Measurements from ENCODE around the gene MGAT3. TPM values are rescaled to one million over a fixed set of nuclear protein-coding genes. Genes with fewer than 3 reads are reported as not detected.
A peak's percentile ranks its signal among the peaks of the same experiment; 100 is the strongest.

The MGAT3 gene
- total and polyA plus RNA-seq, 2 of the 8 experiments (the other 6 are each of a cell fraction or from before 2014, with no cell fraction given): 4.3 to 9.2 TPM

GRCh38 chr22:39528681-39529486, 72.1 kb downstream of the MGAT3 start:
- Histone ChIP-seq H3K4ac (replicated peaks; ENCODE audit: insufficient read length, low read depth, low read length) (no peak overlapping the region), H2AFZ (ENCODE audit: low read length) (no peak overlapping the region), H3K27me3 (replicated peaks in 1 of 4; ENCODE audit: control insufficient read depth in 3 of 4, extremely low read depth in 1 of 4, insufficient read depth in 3 of 4, low read length in 3 of 4) (no peaks in the 10 kb centered on the region), H3K23ac (ENCODE audit: insufficient read length) (no peak overlapping the region), H3K14ac (ENCODE audit: insufficient read length) (no peak overlapping the region), H3K56ac (replicated peaks; ENCODE audit: insufficient read length, low read depth, low read length) (no peak overlapping the region), H3K4me1 (replicated peaks in 1 of 4; ENCODE audit: control insufficient read depth in 3 of 4, insufficient read depth in 4 of 4, low read length in 3 of 4) (peaks cover 3 to 27% (median 11%) of the 10 kb centered on the region in 4 experiments), H2BK15ac (ENCODE audit: low read length) (no peak overlapping the region), H2BK120ac (replicated peaks; ENCODE audit: low read depth, low read length) (no peak overlapping the region), H2BK12ac (ENCODE audit: low read depth, low read length) (peak overlapping the region; percentile 39; the same call in 1 of the 2 replicates), H3K4me2 (ENCODE audit: insufficient read depth in 1 of 2, low read depth in 2 of 2, low read length in 2 of 2) (peak overlapping the region in 1 of 2 experiments; percentile 39; a peak in 1 of 4 replicates), H3K79me2 (ENCODE audit: control insufficient read depth in 1 of 2, insufficient read depth in 2 of 2, low read length in 2 of 2) (peaks cover 0 to 14% of the 10 kb centered on the region in 2 experiments; a peak in 2 of 4 replicates), H2BK20ac (ENCODE audit: low read length) (no peak overlapping the region), H3K9me3 (ENCODE audit: insufficient read depth in 2 of 2, low read depth in 1 of 2, low read length in 1 of 2) (no peaks in the 10 kb centered on the region), H2AK5ac (ENCODE audit: low read depth, low read length) (no peak overlapping the region), H3K18ac (ENCODE audit: extremely low read depth, low read length) (no peak overlapping the region), H3K36me3 (ENCODE audit: control insufficient read depth in 2 of 4, insufficient read depth in 4 of 4, low read length in 3 of 4) (peaks cover 7 to 17% (median 10%) of the 10 kb centered on the region in 4 experiments), H3K23me2 (ENCODE audit: low read depth, low read length) (peaks cover 6% of the 10 kb centered on the region), H4K91ac (replicated peaks; ENCODE audit: insufficient read length, low read length) (no peak overlapping the region), H3K4me3 (ENCODE audit: extremely low read depth in 1 of 4, insufficient read depth in 2 of 4, low read depth in 3 of 4, low read length in 4 of 4) (no peak overlapping the region), H2BK5ac (ENCODE audit: low read depth, low read length) (peak overlapping the region; percentile 24; the same call in 1 of the 2 replicates), H3K9ac (replicated peaks in 1 of 4; ENCODE audit: extremely low read depth in 1 of 4, low read depth in 3 of 4, low read length in 3 of 4) (no peak overlapping the region; a peak in 1 of 7 replicates), H3K79me1 (ENCODE audit: low read depth, low read length) (peaks cover 3% of the 10 kb centered on the region; the same call in 1 of the 2 replicates), H4K8ac (ENCODE audit: extremely low read depth, insufficient read depth, low read length) (no peak overlapping the region), H4K20me1 (replicated peaks in 1 of 2; ENCODE audit: control insufficient read depth in 1 of 2, insufficient read depth in 2 of 2, low read length in 2 of 2) (peaks cover 21 to 47% of the 10 kb centered on the region in 2 experiments), H4K5ac (ENCODE audit: insufficient read length, low read depth, low read length) (no peak overlapping the region), H3K27ac (ENCODE audit: low read depth, low read length) (no peak overlapping the region)
- FAIRE-seq (peak; percentile 28), DNase-seq (ENCODE audit: low read depth in 1 of 2, low spot score in 2 of 2) (peak; percentile 89 to 92)
- 48% methylated on average over 32 of the region's 32 CpGs; no CpG with 5 or more reads in 1 of the 2 experiments for WGBS, 2 experiments (ENCODE audit: extremely low coverage in 1 of 2, insufficient coverage in 1 of 2, insufficient read length in 1 of 2, insufficient replicate concordance in 2 of 2, low coverage in 1 of 2, low lambda C conversion rate in 2 of 2, missing lambda C conversion rate in 1 of 2)
- CTCF ChIA-PET (ENCODE audit: partially characterized antibody): interaction anchor here (0.7 to 21.9 kb wide), 39 partner anchors 8 to 515 kb away, joined by 3 to 361 read pairs (median 4); partner anchors contain the start of genes ATF4 and MIEF1
- POLR2A ChIA-PET (ENCODE audit: partially characterized antibody): interaction anchor here (0.6 to 8.9 kb wide), 13 partner anchors 8 to 508 kb away, joined by 3 to 72 read pairs (median 4); partner anchors contain the start of genes ATF4, MIEF1 and RPL3
- TF ChIP-seq FOSL1 (IDR thresholded peaks at IDR 0.05; ENCODE audit: insufficient read depth, low read depth, low read length) (no peak), EGR1 (IDR thresholded peaks at IDR 0.05; ENCODE audit: borderline replicate concordance, low read depth, low read length) (peak; percentile 64; the same call in 1 of the 2 replicates), SP1 (IDR thresholded peaks at IDR 0.05; ENCODE audit: low read depth, low read length) (peak; percentile 100), EZH2 (IDR thresholded peaks at IDR 0.05; ENCODE audit: low read depth, low read length, severe bottlenecking) (no peak), CBX5 (IDR thresholded peaks at IDR 0.05; ENCODE audit: low read depth, low read length) (no peak), GABPA (IDR thresholded peaks at IDR 0.05; ENCODE audit: borderline replicate concordance, insufficient read depth, low read length) (peak; percentile 86; the same call in 1 of the 2 replicates), RXRA (IDR thresholded peaks at IDR 0.05; ENCODE audit: insufficient read depth, low read depth, low read length) (no peak; the same call in 1 of the 2 replicates), ASH2L (IDR thresholded peaks at IDR 0.05; ENCODE audit: low read length) (no peak), SIRT6 (IDR thresholded peaks at IDR 0.05; ENCODE audit: low read length) (no peak), PHF8 (conservative IDR thresholded peaks at IDR 0.05; ENCODE audit: low read depth, low read length) (no peak), GTF2F1 (IDR thresholded peaks at IDR 0.05; ENCODE audit: borderline replicate concordance, low read depth, low read length) (peak; percentile 55; the same call in 1 of the 2 replicates)

Measured in H1 (cell line).